OCI-LY1 (cell line): ENCODE measurements around the gene ADCY1.

Experiments
- H2AFZ ChIP-seq: fragments of 200-600 bp; sonication (generic), shearing (Covaris generic); 2 replicates; pipeline ENCODE4 v1.6.0; 2014; ENCODE audit warnings: antibody characterized with exemption, mild to moderate bottlenecking, low read length
- H3F3A ChIP-seq: fragments of 200-600 bp; sonication (generic), shearing (Covaris generic); 2 replicates; pipeline ENCODE4 v1.6.0; 2014; ENCODE audit warnings: mild to moderate bottlenecking, antibody characterized with exemption, low read length, moderate library complexity; ENCODE audit not compliant: insufficient read depth
- H3K27ac ChIP-seq: fragments of 200-600 bp; sonication (generic); 2 replicates; pipeline ENCODE4 v1.5.1; 2014; ENCODE audit warnings: low read length, mixed run types, mild to moderate bottlenecking, low read depth; ENCODE audit not compliant: poor library complexity, severe bottlenecking
- H3K27me3 ChIP-seq: fragments of 200-600 bp; sonication (generic); 2 replicates; pipeline ENCODE4 v1.6.0; 2014; ENCODE audit warnings: antibody characterized with exemption, mild to moderate bottlenecking, low read length, moderate library complexity; ENCODE audit not compliant: insufficient read depth
- H3K36me3 ChIP-seq: fragments of 200-600 bp; sonication (generic); 2 replicates; pipeline ENCODE4 v1.6.1; 2014; ENCODE audit warnings: mild to moderate bottlenecking, antibody characterized with exemption, low read length, moderate library complexity, mixed read lengths; ENCODE audit not compliant: insufficient read depth
- H3K4me1 ChIP-seq: fragments of 200-600 bp; sonication (generic); 2 replicates; pipeline ENCODE4 v1.5.1; 2014; ENCODE audit warnings: mild to moderate bottlenecking, low read length, moderate library complexity; ENCODE audit not compliant: insufficient read depth, severe bottlenecking
- H3K4me2 ChIP-seq: fragments of 200-600 bp; sonication (generic), shearing (Covaris generic); 2 replicates; pipeline ENCODE4 v1.6.1; 2014; ENCODE audit warnings: low read length
- H3K4me3 ChIP-seq: fragments of 200-600 bp; sonication (generic); 2 replicates; pipeline ENCODE4 v1.5.1; 2014; ENCODE audit warnings: low read length, low read depth, mild to moderate bottlenecking, mixed read lengths; ENCODE audit not compliant: poor library complexity, severe bottlenecking
- H3K79me2 ChIP-seq: fragments of 200-600 bp; shearing (Covaris generic); 2 replicates; pipeline ENCODE4 v1.6.1; 2016; ENCODE audit warnings: mixed run types, low read length, mixed read lengths; ENCODE audit not compliant: insufficient read depth
- H3K9ac ChIP-seq: fragments of 200-600 bp; sonication (generic), shearing (Covaris generic); 2 replicates; pipeline ENCODE4 v1.6.1; 2014; ENCODE audit warnings: mild to moderate bottlenecking, low read length, mixed read lengths
- H3K9me2 ChIP-seq: fragments of 200-600 bp; sonication (generic), shearing (Covaris generic); 2 replicates; pipeline ENCODE4 v1.6.1; 2014; ENCODE audit warnings: low read depth, mild to moderate bottlenecking, low read length, mixed read lengths
- H3K9me3 ChIP-seq: fragments of 200-600 bp; shearing (Covaris generic); 2 replicates; pipeline ENCODE4 v1.6.1; 2014; ENCODE audit warnings: low read length, mixed read lengths
- H4K20me1 ChIP-seq: fragments of 200-600 bp; sonication (generic), shearing (Covaris generic); 2 replicates; pipeline ENCODE4 v1.6.0; 2016; ENCODE audit warnings: mild to moderate bottlenecking, low read length; ENCODE audit not compliant: insufficient read depth
- EZH2 ChIP-seq: fragments of 200-600 bp; sonication (generic), shearing (Covaris generic); IDR thresholded peaks from 2 replicates; pipeline ENCODE4 v1.8.0; 2017; ENCODE audit warnings: borderline replicate concordance, mixed run types, mild to moderate bottlenecking, antibody characterized with exemption, low read length, moderate library complexity, mixed read lengths
- TF ChIP-seq, protein P1 (sequence below): fragments of 200-600 bp; sonication (generic), shearing (Covaris generic); IDR thresholded peaks from 2 replicates; pipeline ENCODE4 v1.5.1; 2017; ENCODE audit warnings: mild to moderate bottlenecking, antibody characterized with exemption, low read length, moderate library complexity, mixed read lengths

Gene ADCY1

DNA sequence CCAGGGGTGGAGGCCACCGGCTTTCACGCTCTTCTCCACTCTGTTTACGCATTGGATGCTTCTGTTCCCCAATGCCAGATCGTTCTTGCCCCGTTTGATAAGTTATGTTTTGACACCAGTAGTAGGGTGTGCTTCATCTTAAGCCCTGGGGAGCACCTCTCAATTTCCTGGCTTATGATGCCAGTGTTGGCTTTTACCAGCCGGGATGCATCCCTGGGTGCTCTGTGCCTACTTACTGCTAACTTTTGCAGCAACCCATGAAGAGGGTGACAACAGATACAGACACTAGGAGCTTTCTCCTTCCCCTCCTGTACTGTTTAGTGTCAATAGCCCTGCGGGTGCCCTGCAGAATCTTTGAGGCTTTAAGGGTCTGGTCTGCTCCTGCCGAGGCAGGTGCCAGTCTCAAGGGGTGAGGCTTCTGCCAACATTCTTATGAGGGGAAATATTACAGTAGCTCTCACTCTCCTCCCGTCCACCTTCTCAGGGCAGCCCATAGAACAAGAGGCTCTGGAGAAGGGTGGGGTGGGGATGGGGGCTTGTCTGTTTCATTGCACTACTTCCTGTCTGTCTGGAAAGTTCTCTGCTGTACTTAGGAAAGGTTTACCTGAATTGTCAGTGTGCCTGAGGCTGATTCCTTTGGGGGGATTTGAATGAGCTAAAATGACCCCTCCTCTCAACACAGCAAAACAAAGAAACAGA lies 23.3 kb downstream of the ADCY1 start:
- H4K20me1 ChIP-seq = no peaks in the 10 kb centered on the region
- TF ChIP-seq, protein P1, sequence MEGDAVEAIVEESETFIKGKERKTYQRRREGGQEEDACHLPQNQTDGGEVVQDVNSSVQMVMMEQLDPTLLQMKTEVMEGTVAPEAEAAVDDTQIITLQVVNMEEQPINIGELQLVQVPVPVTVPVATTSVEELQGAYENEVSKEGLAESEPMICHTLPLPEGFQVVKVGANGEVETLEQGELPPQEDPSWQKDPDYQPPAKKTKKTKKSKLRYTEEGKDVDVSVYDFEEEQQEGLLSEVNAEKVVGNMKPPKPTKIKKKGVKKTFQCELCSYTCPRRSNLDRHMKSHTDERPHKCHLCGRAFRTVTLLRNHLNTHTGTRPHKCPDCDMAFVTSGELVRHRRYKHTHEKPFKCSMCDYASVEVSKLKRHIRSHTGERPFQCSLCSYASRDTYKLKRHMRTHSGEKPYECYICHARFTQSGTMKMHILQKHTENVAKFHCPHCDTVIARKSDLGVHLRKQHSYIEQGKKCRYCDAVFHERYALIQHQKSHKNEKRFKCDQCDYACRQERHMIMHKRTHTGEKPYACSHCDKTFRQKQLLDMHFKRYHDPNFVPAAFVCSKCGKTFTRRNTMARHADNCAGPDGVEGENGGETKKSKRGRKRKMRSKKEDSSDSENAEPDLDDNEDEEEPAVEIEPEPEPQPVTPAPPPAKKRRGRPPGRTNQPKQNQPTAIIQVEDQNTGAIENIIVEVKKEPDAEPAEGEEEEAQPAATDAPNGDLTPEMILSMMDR = no peak
- TF ChIP-seq EZH2 = no peak
- H3K4me2 ChIP-seq = no peak overlapping the region
- H3K27me3 ChIP-seq = peaks cover 11% of the 10 kb centered on the region; the same call in 1 of the 2 replicates
- no peaks in the 10 kb centered on the region for H3K79me2 ChIP-seq
- H3K9me2 ChIP-seq = no peaks in the 10 kb centered on the region
- H3K36me3 ChIP-seq = no peaks in the 10 kb centered on the region
- H3F3A ChIP-seq = no peaks in the 10 kb centered on the region
- no peak overlapping the region for H3K9ac ChIP-seq
- no peak overlapping the region for H2AFZ ChIP-seq
- no peaks in the 10 kb centered on the region for H3K9me3 ChIP-seq
- H3K27ac ChIP-seq = no peak overlapping the region
- no peak overlapping the region for H3K4me3 ChIP-seq
- no peaks in the 10 kb centered on the region for H3K4me1 ChIP-seq

DNA sequence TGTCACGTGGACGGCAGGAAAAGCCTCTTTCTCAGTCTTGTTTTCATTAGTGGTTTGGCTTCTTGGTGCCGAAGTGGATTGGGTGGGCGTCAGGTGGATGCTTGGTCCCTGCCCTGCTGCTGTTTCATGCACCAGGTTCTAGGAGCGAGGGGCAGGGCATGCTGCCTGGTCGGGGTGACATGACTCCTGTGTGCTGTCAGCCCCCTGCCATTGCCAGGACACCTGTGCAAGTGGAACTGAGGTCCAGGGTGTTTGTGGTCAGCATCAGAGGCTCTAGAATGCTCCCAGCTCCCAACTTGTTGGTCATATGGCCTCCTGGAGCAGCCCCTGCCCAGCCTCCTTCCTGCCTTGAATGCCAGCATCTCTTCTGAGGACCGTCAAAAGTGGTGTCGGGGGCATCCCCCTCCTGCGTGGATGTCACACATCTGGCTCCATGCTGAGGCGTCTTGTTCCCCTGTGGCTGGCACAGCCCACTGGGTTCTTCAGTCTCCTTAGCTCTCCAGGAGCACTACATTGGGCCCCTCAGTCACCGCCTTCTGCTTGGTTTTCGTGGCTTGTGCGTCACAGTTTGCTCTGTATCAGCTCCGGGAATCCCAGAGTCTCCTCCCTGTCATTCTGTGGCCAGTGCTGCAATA lies 24.8 kb downstream of the ADCY1 start:
- Histone ChIP-seq H2AFZ (no peak overlapping the region), H3K27ac (no peak overlapping the region), H3F3A (no peaks in the 10 kb centered on the region), H3K9me2 (no peaks in the 10 kb centered on the region), H3K9me3 (no peaks in the 10 kb centered on the region), H4K20me1 (no peaks in the 10 kb centered on the region), H3K79me2 (no peaks in the 10 kb centered on the region), H3K4me1 (no peaks in the 10 kb centered on the region), H3K9ac (no peak overlapping the region), H3K4me3 (no peak overlapping the region), H3K27me3 (peaks cover 10% of the 10 kb centered on the region; the same call in 1 of the 2 replicates), H3K36me3 (no peaks in the 10 kb centered on the region), H3K4me2 (no peak overlapping the region)
- TF ChIP-seq, protein P1 = no peak
- TF ChIP-seq EZH2 = no peak

DNA sequence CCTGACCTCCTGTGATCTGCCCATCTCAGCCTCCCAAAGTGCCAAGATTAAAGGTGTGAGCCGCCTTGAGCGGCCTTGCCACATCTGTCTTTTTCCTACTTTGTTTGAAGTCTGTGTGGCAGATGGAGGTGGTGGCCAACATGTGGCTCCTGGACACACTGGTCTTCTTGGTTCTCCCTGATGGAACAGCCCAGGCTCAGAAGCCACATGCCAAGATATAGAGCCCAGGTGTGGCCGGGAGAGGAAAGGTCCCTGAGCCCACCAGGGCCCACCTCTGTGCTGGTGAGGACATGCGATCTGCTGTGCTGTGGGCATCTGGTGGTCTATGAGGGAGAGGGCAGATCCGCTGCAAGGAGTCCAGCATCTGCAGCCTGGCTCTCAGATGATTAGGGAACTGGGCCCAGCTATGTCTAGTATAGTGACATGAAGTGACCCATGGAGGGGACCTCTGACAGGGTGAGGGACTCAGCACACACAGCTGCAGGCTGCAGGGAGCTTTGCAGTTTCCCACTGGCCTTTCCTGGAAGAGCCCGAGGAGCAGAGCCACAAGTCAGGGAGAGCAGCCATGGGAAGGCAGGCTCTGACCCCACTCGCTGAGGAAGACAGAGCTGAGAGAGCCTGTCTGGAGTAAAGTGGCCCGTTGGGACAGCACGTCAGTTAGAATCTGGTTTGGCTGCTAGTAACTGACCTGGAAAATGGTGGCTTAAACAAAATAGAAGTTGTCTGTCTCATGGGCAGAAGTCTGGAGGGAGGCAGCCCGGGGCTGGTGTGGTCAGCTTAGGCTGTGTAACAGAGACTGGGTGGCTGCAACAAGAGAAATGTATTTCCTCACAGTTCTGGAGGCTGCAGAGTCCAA lies 25.9 kb downstream of the ADCY1 start:
- H3K4me3 ChIP-seq = no peak overlapping the region
- TF ChIP-seq, protein P1 = no peak
- no peak for TF ChIP-seq EZH2

More for the DNA sequence above, 25.9 kb downstream of the ADCY1 start:
- Histone ChIP-seq H3K9ac (no peak overlapping the region), H2AFZ (no peak overlapping the region), H3K79me2 (no peaks in the 10 kb centered on the region), H4K20me1 (no peaks in the 10 kb centered on the region), H3K9me3 (no peaks in the 10 kb centered on the region), H3K27ac (no peak overlapping the region), H3K36me3 (no peaks in the 10 kb centered on the region), H3K4me1 (no peaks in the 10 kb centered on the region), H3F3A (no peaks in the 10 kb centered on the region), H3K27me3 (peaks cover 8% of the 10 kb centered on the region; the same call in 1 of the 2 replicates), H3K4me2 (no peak overlapping the region), H3K9me2 (no peaks in the 10 kb centered on the region)
